NOMO-1 (cell line): ENCODE data around the gene MACROD1.

Source experiments
- DNase-seq, 2 experiments: peaks; one replicate each; lab custom pipeline; 2025; ENCODE audit not compliant: unreplicated experiment in 2 of 2; lab: John Stamatoyannopoulos, UW

The MACROD1 gene, protein sequence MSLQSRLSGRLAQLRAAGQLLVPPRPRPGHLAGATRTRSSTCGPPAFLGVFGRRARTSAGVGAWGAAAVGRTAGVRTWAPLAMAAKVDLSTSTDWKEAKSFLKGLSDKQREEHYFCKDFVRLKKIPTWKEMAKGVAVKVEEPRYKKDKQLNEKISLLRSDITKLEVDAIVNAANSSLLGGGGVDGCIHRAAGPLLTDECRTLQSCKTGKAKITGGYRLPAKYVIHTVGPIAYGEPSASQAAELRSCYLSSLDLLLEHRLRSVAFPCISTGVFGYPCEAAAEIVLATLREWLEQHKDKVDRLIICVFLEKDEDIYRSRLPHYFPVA

GRCh38 chr11:64165842-64166635, at the start of gene MACROD1:
Gene MACROD1 (minus strand): TSS chr11:64166113. CDS start chr11:64165994, 119 bp downstream.
- DNase-seq = peak; percentile 80 to 85

DNA sequence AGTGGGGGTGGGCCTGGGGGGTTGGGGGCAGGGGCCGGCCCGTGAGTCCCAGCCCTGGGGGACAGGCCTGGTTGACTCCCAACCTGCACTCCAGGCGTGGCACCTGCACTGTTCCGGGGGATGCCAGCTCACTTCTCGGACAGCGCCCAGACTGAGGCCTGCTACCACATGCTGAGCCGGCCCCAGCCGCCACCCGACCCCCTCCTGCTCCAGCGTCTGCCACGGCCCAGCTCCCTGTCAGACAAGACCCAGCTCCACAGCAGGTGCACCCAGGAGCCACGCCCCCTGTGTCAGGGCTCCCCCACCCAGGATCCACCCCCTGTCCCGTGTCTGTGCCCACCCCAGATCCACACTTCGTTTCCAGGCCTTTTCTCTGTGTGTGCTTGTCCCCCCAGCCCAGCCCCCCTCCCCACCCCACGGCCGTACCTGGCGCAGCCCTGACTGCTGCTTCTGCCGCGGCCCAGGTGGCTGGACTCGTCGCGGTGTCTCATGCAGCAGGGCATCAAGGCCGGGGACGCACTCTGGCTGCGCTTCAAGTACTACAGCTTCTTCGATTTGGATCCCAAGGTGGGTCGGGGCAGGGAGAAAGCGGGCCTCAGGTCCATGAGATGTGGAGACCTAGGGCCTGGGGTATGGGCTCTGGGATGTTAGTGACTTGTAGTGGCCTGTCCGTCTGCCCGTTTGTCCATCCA, 45.4 kb upstream of the MACROD1 start:
- DNase-seq = no peak

GRCh38 chr11:64210301-64211020, 44.5 kb upstream of the MACROD1 start:
- DNase-seq = no peak

- DNase-seq = no peak
Observed at GRCh38 chr11:64209563-64209843, 43.6 kb upstream of the MACROD1 start.

DNA sequence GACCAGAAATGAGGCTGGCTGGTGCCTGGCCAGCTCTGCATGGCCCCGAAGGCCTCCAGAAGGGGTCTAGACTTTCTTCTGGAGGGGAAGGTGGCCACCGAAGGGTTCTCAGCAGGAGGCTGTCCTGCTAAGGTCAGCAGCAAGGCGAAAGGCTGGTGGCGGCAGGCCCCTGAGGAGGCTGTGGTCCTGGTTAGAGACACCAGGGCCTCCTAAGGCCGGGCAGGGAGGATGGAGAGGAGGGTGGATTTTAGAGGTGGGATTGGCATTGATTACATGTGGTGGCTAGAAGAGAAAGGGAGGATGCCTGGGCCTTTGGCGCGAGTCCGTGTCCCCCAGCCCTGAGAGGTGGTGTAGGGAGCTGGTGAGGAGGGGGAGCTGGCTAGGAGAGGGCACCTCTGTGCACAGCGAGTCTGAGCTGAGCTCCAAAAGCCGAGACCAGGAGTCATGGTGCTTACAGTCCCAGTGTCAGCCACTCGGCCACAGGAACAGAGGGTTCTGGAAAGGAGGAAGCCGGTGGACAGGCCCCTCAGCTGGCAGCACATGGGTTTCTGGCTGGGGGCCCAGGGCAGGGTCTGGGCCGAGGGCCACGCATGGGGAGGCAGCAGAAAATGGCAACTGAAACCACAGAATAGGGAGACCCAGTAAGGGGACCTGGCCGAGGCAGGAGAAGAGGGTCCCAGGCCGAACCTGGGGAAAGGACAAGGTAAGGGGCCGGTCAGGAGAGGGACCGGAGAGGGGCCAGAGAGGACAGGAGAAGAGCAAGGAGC, 43.1 kb upstream of the MACROD1 start:
- no peak for DNase-seq

DNA sequence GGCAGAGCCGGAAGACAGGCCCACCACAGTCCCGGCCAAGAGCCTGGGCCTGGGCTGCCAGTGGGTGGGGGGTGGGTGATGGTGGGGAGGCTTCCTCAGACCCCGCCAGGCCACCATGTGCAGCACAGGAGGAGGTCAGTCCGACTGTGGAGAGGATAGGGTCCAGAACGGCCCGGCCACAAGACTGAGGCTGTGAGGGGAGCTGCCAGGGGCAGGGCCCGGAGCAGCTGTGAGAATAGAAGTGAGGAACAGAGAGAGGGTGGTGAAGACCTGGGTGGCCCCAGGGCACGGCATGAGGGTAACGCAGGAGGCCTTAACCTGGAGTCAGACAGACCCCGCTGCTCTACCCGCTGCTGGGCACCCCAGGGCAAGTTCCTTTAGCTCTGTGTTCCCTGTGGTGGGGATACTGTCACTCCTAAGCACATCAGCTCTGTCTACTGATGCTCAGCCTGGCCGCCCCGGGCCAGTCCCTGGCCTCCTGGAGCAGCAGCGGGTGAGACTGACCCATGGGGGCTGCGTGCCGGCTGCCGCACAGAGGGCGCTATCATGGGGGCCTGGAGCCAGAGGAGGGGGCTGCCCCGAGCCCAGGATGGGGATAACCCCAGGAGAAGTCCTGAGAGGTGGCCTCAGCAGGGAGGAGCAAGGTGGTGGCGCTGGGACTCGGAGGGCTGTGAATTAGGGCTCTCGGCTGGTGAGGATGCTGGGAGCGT, 42.3 kb upstream of the MACROD1 start:
- no peak for DNase-seq

DNA sequence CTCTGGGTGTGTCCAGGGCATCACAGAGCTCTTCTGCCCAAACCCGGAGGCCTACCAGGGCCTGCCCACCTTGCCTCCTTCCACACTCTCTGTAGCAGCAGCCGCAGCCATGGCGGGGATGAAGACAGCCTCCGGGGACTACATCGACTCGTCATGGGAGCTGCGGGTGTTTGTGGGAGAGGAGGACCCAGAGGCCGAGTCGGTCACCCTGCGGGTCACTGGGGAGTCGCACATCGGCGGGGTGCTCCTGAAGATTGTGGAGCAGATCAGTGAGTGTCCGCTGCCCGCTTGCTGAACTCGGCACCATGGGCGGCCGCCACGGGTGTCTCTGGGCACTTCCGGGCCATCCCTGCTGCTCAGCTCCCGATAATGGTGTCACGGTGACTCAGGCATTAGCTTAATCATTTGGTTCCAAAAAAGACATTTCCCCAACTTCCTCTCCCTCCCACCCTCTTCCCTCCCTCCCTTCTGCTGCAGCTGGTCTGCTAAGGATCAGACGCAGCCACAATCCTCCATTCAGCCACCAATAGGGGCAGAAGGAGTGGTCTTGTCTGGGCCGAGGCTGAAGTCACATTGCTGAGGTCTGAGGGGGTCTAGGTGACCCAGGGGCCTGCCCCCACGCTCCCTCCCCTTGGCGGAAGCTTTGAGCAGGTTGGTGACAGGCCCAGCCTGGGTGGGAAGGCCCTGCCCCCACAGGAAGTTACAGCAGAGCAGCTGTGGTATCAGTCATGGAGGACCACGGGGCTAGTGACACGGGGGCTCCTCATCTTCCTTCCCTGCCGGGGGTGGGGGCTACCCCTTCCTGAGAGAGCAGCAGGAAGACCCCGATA, 41.6 kb upstream of the MACROD1 start:
- DNase-seq = peak; percentile 92

DNA sequence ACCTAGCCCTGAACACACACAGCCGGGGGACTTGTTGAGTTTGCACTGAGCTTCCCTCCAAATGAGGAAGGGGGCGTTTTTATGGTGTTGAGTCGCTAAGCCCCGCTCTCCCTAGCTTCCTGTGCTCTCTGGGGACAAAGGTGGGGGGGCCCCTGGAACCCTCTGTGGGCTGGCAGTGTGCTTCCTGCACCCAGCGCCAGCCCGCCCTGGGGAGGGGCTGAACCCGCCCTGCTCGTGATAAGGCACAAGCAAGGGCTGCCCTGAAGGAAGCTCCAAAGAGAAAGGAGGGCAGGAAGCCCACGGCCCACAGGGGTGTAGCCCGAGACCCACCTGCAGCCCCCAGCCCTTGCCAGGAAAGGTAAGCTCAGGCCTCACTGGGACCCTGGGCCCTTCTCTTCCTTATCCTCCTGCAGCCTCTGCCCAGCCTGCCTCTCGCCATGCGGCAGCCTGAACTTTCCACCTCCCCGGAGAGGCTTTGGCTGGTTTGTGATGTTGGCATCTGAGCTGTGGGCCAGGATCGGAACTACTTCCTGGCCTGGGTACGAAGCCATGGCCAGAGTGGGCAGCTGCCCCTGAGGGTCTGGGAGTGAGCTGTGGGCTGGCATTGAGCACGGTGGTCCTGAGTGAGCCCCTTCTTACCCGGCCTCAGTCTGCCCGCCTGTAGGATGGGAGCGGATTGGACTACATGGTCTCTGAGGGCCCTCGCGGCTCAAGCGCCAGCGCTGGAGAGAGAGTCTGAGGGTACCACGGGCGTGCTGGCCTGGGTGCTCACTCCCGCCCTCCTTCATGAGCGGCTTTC, 40.7 kb upstream of the MACROD1 start, which contains the start of gene FERMT3:
FERMT3 (plus strand) TSS at position 265 of the 799 bp plus-strand sequence. CDS start 644 bp downstream, outside the sequence.
- DNase-seq = peak; percentile 50 to 77

GRCh38 chr11:64204464-64204989, 38.6 kb upstream of the MACROD1 start:
- peak; percentile 71 to 76 for DNase-seq

GRCh38 chr11:64204080-64204440, 38.1 kb upstream of the MACROD1 start:
- DNase-seq = no peak

GRCh38 chr11:64203421-64204079, 37.6 kb upstream of the MACROD1 start:
- no peak for DNase-seq

DNA sequence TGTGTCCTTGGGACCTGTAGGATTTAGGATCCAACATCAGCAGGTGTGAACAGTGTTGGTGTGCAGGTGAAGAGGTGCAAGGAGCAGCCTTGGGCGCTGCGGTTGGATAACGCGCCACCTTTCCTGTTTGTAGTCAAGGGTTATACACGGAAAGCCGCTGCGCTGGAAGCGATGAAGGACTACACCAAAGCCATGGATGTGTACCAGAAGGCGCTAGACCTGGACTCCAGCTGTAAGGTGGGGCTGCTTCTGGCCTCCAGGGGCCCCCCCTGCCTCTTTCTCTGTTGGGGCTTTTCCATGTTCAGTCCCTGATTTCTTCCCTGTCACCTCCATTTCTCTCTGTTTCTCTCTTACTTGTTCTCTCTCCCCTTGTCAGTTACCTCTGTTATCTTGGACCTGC, 37.1 kb upstream of the MACROD1 start:
- DNase-seq = no peak

DNA sequence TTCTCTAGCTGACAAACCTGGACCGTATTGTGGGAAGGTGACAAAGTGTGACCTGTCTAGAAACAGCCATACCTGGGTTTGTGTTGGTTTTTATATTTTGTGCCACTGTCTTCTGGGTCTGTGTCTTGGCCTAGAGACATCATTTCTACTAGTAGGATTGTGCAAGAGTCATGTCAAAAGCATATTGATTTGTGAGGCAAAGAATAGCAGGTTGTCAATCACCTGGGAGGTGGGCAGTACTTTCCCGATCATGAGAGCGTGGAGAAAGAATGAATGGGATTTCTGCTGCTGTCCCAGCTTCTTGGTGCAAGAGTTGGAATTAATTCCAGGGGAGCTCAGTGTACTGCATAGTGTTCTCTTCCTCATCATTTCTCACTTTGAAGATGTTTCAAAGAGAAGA, 35.6 kb upstream of the MACROD1 start:
- DNase-seq = no peak

DNA sequence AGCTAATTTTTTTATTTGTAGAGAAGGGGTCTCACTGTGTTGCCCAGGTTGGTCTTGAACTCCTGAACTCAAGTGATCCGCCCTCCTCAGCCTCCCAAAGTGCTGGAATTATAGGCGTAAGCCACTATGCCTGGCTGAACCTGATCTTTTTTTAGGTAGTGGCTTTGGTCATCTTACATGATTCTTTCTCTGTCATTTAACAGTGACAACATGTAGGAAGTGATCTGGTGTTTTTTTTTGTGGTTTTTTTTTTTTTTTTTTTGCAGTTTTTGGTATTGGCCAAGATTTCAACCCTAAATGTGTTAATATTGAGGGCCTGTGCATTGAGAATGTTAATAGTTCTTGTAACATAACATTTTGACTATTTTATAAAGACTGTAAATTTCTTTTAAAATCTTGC, 32.6 kb upstream of the MACROD1 start:
- peak in 1 of 2 experiments; percentile 22 for DNase-seq

- no peak for DNase-seq
Observed at GRCh38 chr11:64196626-64197025, 30.7 kb upstream of the MACROD1 start.

DNA sequence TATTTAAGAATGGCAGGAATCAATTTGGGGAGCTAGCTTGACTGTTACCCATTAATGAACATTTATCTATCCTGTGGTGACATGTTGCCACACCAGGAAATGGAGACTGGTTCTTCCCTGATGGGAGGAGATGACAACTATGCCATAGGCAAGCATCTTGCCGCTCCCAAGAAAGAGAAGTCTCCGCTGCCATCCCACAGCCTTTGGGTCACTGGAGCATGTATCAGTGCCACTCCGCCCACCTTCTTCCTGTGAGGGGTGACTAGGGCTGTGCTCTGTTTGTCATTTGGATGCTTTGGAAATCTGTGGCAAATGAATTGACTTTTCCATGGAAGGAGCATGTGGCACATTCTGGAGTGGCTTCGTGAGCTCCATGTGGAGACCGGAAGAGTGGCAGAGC, 26.5 kb upstream of the MACROD1 start:
- DNase-seq = no peak

GRCh38 chr11:64186492-64187165, 20.7 kb upstream of the MACROD1 start:
- DNase-seq = no peak
